G401 (cell line): Measurements from ENCODE around the gene EZH1. TPM values are rescaled to one million over a fixed set of nuclear protein-coding genes. Genes with fewer than 3 reads are reported as not detected.

ENCODE experiments used
- DNase-seq: peaks from one replicate; pipeline ENCODE4 v3.0.0-alpha.2; 2015; ENCODE audit warnings: low spot score
- in situ Hi-C: cut with HindIII; loops from 2 replicates; pipeline ENCODE4 v1.10.0; 2016; ENCODE audit warnings: low sequenced_read_pairs, mixed read lengths
- total RNA-seq: library from RNA; depleted of rRNA; stranded (reverse); fragments of >200 nt; shearing (Covaris generic); gene quantifications from 2 replicates; pipeline ENCODE4 v1.2.3, GENCODE V29; 2014; rRNA removed

The EZH1 gene
- total RNA-seq, 1 experiment from 2014 or later: 14.7 TPM

- in situ Hi-C loops: no loop called here
- no peak for DNase-seq
Measured at GRCh38 chr17:42655528-42655927, 89.3 kb downstream of the EZH1 start.

DNA sequence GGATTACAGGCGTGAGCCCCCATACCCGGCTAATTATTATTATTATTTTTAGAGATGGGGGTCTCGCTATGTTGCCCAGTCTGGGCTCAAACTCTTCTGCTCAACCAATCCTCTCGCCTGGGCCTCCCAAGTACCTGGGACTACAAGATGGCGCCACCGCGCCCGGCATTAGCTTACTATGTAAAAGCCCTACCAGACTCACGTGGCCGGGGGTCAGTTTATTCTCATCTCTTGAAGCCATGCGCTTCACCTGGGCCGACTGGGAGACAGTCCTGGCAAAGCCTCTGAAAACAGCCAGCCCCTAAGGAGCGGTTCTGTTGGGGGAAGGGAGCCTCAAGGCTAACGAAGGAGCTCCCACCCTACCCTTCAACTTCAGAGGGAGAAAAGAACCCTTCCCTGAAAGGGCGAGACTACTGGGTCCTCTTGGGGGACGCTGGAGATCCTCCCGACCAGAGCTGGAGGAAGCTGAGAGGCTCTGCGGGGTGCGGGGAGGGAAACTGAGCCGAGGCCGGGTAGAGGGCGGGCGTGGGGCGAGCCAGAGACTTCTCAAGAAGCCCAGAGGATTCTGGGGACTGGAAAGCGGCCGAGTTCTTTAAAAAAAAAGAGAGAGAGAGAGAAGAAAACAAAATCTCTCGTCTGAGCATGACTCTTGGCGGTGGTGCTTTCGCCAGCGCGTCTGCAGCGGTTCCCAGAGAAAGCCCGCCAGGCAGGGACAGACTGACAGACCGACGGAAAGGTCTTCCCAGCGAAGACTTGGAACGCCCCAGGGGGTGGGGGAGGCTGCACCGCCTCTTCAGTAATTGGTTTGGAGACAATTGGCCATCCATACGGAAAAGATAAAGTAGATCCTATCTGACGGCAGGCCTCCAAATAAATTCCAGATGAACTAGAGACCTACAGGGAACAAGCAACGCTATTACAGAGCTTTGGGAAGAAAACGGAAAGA, 91.4 kb downstream of the EZH1 start:
- in situ Hi-C loops: no loop called here
- DNase-seq: peak; percentile 62

- DNase-seq: no peak
- in situ Hi-C loops: no loop called here
Measured at GRCh38 chr17:42651392-42651791, 93.4 kb downstream of the EZH1 start.

Other genes with a start within 250 kb of the EZH1 start
- gene NAGLU, start 208.8 kb downstream of the EZH1 start, total RNA-seq: 49.3 and 83.0 TPM in 2 replicates
- gene HSD17B1, start 192.1 kb downstream of the EZH1 start, total RNA-seq: 3.5 and 4.4 TPM in 2 replicates
- 11.9 and 19.2 TPM in 2 replicates for gene COASY, start 182.9 kb downstream of the EZH1 start, total RNA-seq
- 14.1 and 44.7 TPM in 2 replicates for gene MLX, start 177.9 kb downstream of the EZH1 start, total RNA-seq
- 6.2 and 14.9 TPM in 2 replicates for gene PSMC3IP, start 167.3 kb downstream of the EZH1 start, total RNA-seq
- 26.1 and 30.4 TPM in 2 replicates for gene RETREG3, start 135.7 kb downstream of the EZH1 start, total RNA-seq
- 51.4 and 102 TPM in 2 replicates for gene TUBG1, start 135.4 kb downstream of the EZH1 start, total RNA-seq
- 1.1 and 3.2 TPM in 2 replicates for gene TUBG2, start 85.8 kb downstream of the EZH1 start, total RNA-seq
- 46.1 and 51.0 TPM in 2 replicates for gene PLEKHH3, start 68.0 kb downstream of the EZH1 start, total RNA-seq
- gene CCR10, start 63.2 kb downstream of the EZH1 start, total RNA-seq: 20.1 and 24.2 TPM in 2 replicates
- 11.4 and 13.3 TPM in 2 replicates for gene CNTNAP1, start 62.5 kb downstream of the EZH1 start, total RNA-seq
- 0.51 and 1.5 TPM in 2 replicates for gene RAMP2, start 16.2 kb upstream of the EZH1 start, total RNA-seq
- 150 and 199 TPM in 2 replicates for gene VPS25, start 28.4 kb upstream of the EZH1 start, total RNA-seq
- gene WNK4, start 35.6 kb upstream of the EZH1 start, total RNA-seq: not detected in 2 replicates
- 53.7 and 75.4 TPM in 2 replicates for gene COA3, start 53.7 kb upstream of the EZH1 start, total RNA-seq
- 0.18 TPM in 1 of 2 replicates, not detected in the other for gene CNTD1, start 53.8 kb upstream of the EZH1 start, total RNA-seq
- gene BECN1, start 79.2 kb upstream of the EZH1 start, total RNA-seq: 71.6 and 109 TPM in 2 replicates
- gene PSME3, start 88.4 kb upstream of the EZH1 start, total RNA-seq: 53.6 and 116 TPM in 2 replicates
- not detected in 2 replicates for gene AOC2, start 99.5 kb upstream of the EZH1 start, total RNA-seq
- 0.78 TPM in 1 of 2 replicates, not detected in the other for gene AOC3, start 106.2 kb upstream of the EZH1 start, total RNA-seq
- not detected in 2 replicates for gene G6PC1, start 155.8 kb upstream of the EZH1 start, total RNA-seq
- 15.3 and 42.3 TPM in 2 replicates for gene AARSD1, start 219.4 kb upstream of the EZH1 start, total RNA-seq
- gene PTGES3L, start 235.0 kb upstream of the EZH1 start, total RNA-seq: not detected in 2 replicates
- gene RUNDC1, start 235.5 kb upstream of the EZH1 start, total RNA-seq: 7.2 and 9.5 TPM in 2 replicates